ENCODE data around the gene DDB1.

Gene DDB1

DNA sequence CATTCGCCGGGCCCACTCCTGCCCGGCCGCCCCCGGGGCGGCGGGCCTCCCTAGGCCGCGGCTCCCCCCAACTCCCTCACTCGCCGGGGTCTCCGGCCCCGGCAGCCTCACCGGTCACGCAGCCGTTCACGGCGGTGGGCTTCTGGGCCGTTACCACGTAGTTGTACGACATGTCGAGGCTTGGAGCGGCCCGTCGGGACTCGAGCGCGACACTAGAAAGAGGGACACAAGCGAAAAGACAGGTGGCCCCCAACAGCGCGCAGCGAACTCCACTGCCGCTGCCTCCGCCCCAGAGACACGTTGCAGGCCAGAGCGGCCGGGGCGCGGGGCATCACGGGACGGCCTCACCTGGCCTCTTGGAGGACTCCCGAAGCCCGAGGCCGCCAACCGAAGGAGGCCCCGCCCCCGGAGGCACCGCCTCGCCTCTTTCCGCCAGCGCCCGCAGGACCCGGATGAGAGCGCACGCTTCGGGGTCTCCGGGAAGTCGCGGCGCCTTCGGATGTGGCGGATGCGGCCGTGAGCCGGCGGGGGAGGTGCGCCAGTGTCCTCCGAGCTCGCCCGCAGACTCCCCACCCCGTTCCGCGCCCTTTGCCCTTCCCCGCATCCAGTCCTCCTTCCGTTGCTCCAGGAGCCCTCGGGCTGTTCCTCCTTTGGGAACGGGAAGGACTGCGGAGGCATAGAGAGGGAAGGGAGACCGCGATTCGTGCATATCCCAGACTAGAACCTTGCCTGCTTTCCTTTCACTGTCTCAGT, at the start of gene DDB1, which contains the start of gene TKFC:
Gene DDB1 (minus strand): TSS at position 309 of the 753 bp plus-strand sequence. CDS start 137 bp downstream, at position 172.
Gene TKFC (plus strand): TSS at position 432 of the 753 bp plus-strand sequence. CDS start 1,501 bp downstream, outside the sequence.
- DNase-seq (ENCODE audit: low spot score), result peak; percentile 80

DNA sequence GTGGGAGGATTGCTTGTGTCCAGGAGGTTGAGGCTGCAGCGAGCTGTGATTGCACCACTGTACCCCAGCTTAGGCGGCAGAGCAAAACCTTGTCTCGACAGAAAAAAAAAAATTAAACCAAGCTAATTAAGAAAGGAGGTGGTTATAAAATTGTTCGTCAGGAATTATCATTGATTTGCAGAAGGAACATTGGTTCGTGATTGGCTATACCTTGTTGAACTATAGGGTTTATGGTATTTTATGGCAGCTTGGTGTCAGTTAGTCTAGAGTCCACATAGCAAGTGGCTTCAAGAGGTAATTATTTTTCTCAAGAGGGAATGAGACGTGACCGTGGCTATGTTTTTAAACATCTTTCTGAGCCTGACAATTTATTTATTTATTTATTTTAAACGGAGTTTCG, 48.0 kb upstream of the DDB1 start:
- DNase-seq (ENCODE audit: low spot score), result no peak

DNA sequence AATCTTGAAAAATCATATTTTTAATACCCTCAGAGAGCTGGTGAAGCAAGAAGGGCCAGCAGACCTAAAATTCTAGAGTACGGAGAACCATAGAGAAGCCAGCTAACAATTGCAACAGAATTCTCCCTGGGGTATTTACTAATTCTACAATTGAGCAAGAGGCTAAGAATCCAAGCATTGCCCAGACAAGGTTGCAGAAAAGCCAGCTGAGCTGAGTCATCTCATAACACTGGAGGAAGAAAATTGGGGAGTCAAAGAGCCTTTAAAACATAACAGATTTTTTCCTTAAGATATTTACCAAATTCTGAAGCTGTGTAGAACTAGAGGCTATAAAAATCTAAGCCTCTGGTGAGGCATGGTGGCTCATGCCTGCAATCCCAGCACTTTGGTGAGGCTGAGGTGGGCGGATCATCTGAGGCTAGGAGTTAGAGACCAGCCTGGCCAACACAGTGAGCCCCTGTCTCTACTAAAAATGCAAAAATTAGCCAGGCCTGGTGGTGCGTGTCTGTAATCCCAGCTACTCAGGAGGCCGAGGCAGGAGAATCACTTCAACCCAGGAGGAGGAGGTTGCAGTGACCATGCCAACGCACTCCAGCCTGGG, 45.9 kb upstream of the DDB1 start:
- no peak for DNase-seq (ENCODE audit: low spot score)

DNA sequence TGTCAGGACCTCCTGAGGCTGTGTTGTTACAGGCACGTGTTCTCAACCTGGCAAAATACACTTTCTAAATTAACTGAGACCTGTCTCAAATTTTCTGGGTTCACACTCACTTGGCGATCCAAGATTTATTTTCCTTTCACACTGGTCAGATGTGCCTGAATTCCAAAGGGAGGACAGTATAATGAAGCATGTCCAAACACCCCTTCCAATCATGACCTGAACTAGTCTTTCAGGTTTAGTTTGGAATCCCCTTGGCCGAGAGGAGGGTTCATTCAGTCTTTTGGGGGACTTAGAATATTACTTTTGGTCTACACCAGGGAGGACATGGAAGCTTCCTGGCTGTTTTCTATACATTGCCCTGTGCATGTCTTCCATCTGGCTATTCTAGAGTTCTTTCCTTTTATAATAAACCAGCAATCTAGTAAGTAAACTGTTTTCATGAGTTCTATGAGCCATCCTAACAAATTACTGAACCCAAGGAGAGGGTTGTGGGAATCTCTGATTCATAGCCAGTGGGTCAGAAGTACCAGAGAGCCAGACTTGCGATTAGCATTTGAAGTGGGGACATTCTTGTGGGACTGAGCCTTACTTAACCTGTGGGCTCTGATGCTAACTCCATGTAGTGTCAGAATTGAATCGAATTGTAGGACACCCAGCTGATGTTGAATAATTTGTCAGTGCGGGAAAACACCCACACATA, 44.7 kb upstream of the DDB1 start:
- no peak for DNase-seq (ENCODE audit: low spot score)

DNA sequence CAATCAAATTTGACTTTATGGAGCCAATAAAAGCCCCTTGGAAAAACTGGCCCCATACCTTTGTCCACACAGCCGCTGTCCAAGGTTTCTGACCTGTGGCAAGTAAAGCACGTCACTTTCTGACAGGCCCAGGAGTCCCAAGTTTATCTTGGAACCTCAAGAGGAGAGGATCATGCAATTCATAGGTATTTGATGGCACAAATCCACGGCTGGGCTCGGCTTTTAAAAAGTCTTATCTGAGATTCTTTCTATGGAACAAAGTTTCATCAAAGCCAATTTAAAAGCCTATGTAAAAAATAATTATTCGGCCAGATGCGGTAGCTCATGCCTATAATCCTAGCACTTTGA, 42.8 kb upstream of the DDB1 start:
- no peak for DNase-seq (ENCODE audit: low spot score)

DNA sequence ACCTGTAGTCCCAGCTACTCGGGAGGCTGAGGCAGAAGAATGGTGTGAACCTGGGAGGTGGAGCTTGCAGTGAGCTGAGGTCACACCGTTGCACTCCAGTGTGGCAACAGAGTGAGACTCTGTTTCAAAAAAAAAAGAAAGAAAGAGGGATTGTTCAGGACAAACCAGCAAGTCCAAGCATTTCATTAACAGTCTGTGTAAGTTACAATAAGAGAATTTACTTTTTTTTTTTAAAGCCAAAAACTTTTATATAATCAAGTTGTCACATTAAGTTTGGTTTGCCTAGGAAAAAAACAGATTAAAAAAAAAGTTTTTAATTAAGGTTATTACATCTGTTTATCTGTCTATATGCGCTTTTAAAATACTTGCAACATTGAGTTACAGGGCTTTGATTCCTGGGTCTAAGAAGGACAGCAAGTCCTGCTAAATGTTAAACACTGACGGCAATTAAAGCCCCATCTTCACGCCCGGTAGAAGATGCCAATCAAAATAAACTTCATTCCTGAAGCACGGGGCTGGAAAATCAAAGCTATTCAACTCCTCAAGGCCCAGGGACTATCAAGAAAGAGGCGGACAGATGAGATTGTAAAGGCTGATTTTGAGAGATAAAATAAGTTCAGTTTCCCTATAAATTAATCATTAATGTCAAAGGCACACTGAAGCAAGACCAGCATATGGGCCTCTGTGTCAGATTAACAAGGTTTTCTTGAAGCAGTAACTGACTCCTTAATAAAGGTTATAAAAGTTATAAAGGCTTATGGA, 39.9 kb upstream of the DDB1 start:
- no peak for DNase-seq (ENCODE audit: low spot score)

DNA sequence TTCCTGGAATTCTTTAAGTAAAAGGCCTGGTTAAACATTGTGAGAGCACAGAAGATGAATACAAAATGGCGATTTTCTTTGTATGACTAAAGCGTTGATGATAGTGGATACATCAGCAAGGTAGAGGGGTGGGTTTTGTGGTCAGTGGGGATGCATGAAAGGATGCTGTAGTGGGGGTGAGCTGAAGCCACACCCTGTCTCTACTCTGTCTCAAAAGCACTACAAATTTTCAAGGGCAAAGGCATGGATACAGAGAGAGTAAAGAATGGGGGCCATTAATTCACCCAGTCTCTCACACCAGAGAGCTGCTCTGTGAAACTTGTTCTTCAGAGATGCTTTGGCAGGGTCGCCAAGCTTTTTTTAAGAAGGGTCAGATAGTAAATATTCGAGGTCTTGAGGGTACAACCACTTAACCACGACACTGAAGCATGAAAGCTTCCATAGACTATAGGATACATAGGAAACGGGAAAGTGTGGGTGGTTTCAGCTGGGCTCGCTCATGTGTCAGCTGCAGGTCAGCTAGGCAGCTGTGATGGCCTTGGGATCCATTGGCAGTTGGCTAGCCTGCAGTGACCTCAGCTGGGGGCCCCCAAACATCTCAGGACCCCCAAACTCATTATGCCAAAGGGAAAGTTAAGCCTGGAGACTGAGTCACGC, 37.6 kb upstream of the DDB1 start:
- DNase-seq (ENCODE audit: low spot score), result no peak

DNA sequence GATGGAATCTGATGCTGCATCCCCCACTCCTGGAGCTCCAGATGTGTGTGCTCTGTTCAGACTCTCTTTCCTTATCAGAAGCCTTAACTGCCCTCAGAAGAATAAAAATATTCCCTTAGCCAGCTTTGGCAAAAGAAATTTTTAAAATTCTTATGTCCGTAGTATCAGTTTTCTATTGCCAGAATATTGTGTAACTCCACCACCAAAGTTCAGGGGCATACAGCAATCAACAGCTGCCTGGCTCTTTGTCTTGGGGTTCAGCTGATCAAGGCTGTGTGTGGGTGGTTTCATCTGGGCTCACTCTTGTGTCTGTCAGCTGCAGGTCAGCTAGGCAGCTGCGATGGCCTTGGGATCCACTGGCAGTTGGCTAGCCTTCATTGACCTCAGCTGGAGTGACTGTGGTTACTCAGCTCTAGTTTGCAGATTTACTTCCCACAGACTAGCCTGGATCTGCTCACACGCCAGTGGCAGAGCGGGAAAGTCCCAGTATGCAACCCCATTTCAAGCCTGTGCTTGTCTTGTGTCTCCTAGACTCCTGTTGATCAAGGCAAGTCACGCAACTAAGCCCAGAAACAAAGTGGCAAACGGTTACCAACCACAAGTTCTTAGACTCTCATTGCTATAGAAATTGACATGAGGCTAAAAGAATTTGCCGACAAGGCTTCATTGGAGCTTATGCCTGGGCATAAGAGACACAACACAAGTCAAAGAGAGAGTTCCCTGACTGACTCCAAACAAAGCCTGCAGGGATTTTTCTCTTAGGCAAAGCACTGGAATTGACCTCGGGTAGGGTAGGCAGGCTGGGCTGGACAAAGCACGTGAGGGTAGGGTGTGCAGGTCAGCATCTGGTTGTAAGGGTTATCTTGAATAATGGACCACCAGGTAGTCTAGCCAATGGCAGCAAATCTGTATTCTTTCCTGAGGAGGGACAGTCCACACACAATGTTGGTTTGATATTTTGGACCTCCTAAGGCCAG, 36.8 kb upstream of the DDB1 start:
- DNase-seq (ENCODE audit: low spot score), result peak; percentile 31

DNA sequence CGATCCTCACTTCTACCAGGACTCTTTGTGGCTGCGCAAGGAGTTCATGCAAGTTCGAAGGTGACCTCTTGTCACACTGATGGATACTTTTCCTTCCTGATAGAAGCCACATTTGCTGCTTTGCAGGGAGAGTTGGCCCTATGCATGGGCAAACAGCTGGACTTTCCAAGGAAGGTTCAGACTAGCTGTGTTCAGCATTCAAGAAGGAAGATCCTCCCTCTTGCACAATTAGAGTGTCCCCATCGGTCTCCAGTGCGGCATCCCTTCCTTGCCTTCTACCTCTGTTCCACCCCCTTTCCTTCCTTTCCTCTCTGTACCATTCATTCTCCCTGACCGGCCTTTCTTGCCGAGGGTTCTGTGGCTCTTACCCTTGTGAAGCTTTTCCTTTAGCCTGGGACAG, 35.7 kb upstream of the DDB1 start:
- DNase-seq (ENCODE audit: low spot score), result no peak

DNA sequence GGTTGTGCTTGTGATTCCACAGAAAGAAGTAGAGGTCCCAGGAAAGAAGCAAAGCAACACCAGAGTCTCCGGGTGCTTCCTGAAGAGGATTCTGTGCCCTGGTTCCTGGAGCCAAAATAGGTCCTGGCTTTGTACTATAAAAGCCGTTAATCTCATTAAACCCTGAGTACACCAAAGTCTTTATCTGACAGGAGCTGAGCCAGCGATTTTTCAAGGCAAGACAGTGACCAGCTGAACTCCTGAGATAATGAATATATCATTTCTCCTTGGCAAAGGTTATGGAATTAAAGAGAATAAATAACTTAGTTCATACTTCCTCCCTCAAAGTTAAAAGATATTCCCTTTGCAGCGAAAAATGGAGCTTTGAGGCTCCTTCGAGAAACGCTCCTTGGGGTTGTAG, 34.5 kb upstream of the DDB1 start:
- no peak for DNase-seq (ENCODE audit: low spot score)

DNA sequence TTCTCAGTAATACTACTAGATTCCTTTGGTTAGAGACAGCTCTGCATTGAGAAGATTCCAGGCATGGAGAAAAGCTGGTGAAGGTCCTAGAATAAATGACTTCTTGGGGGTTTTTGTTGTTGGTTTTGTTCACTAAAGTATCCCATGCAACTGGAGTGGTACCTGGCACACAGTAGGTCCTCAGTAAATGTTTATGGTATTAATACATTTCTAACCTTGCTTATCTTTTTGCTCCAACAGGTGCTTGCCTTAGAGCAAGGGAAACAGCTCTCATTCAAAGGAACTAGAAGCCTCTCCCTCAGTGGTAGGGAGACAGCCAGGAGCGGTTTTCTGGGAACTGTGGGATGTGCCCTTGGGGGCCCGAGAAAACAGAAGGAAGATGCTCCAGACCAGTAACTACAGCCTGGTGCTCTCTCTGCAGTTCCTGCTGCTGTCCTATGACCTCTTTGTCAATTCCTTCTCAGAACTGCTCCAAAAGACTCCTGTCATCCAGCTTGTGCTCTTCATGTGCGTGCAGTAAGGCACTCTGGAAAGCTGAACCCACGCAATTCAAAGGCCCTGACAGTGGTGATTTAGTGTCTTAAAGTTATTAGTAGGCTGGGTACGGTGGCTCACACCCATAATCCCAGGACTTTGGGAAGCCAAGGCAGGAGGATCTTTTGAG, 31.2 kb upstream of the DDB1 start:
- no peak for DNase-seq (ENCODE audit: low spot score)

DNA sequence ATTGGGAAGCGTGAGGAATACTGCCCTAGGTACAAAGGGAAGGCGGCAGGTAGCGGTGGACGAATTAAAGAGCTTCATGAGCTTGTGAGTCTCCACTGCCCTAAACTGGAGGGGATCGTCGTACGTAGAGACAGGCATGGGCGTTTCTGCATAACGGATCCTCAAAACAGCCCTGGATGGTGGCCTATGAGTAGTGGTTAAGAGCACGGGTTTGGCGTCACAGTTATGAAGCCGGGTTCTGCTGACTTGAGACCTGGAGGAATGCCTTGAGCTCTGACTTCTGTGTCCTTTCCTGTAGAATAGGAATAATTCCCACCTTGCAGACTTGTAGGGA, 29.6 kb upstream of the DDB1 start:
- DNase-seq (ENCODE audit: low spot score), result no peak

DNA sequence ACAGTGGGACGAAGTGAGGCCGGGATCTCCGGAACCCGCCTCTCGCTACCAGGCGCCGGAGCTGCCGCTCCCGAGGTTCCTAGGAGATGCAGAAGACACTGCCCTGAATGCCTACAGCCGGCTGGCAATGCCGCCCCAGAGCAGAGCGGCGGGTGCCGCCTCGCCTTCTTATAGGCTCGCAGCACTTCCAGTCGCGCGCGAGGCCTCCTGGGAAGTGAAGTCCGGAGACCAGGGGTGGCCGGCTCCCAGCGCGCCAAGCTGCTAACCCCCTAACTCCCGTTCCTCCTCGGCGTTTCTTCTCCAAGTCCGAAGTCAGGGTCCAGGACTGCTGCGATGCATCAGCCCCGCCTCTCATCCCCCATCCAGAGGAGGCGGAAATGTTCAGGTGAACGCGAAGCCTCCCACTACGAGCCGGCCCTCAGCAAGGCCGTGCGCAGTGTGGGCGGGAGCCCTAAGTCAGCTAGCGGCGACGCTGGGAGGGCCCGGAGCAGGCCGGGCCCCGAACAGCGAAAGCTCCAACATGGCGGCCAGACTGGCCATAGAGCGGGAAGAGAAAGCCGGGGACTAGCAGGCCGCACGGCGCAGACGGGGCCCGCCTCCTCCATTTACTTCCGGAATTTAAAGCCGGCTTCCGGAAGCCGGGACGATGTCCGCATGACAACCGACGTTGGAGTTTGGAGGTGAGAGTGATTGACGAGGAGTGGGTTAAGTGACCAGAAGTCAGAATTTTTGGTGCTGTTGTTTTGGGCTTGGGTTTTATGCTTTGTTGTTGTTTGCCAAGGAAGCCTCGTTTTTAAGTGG, 29.0 kb upstream of the DDB1 start, which contains the start of the genes CYB561A3 and TMEM138:
Gene CYB561A3 (minus strand): TSS at position 142 of the 801 bp plus-strand sequence. CDS start 5,169 bp downstream, outside the sequence.
Gene TMEM138 (plus strand): TSS at position 634 of the 801 bp plus-strand sequence. CDS start 2,017 bp downstream, outside the sequence.
- DNase-seq (ENCODE audit: low spot score), result peak; percentile 93

DNA sequence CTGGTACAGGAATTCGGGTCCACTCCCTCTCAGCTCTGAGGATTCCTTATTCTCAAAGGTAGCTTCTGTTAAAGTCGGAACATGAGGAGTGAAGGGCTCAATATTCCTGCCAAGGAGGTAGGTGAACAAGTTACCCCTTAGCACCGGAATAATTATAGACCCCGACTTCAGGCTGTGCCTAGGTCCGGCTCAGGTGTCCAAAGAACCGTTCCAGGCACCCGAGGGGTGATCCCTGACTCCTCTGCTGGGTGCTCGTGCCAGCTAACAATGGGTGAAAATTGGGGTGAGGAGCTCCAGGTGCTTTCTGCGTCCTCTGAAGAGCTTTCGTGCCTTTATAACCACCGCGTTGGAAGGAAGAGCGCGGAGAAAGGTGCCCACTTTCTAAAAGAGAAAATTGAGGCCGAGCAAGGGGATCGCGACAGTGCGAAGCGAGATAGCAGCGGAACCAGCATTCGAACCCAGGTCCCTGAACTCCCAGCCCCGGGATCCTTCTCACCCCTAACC, 28.4 kb upstream of the DDB1 start:
- peak; percentile 17 for DNase-seq (ENCODE audit: low spot score)

DNA sequence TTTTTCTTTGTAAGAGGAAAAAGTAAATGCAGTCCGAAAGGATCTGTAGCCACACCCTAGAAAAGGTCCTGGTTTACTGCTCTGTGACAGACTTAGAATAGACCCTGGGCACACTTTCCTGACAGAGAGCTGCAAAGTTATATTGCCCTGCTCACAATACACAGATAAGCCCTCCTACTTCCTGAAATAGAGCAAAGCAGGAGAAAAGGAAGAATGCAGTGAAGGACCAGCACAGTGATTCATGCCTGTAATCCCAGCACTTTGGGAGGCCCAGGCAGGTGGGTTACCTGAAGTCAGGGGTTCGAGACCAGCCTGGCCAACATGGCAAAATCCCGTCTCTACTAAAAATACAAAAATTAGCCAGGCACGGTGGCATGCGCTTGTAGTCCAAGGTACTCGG, 26.6 kb upstream of the DDB1 start:
- DNase-seq (ENCODE audit: low spot score), result no peak

DNA sequence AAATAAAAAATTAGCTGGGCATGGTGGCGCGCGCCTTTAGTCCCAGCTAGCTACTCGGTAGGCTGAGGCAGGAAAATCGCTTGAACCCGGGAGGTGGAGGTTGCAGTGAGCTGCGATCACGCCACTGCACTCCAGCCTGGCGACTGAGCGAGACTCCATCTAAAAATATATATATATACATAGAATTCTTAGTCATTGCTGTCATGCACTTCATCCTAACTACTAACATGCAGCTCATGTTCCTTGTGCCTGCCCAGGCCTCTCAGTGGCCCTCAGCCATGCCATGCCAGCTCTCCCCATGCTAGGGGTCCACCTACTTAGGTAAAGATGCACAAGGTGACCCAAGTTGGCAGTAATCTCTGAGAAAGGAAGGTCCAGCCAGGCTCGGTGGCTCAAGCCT, 25.7 kb upstream of the DDB1 start:
- no peak for DNase-seq (ENCODE audit: low spot score)

DNA sequence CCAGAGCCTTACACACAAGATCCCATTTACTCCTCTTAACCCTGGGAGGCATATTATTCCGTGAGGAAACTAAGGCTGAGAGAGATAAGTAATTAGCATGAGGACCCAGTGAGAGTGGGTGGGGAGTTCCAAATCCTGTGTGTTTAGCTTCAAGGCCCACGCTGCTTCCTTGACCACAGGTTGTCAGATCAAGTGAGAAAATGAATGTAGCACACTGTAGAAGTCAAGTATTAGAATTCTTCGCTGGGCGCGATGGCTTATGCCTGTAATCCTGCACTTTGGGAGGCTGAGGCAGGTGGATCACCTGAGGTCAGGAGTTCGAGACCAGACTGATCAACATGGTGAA, 25.0 kb upstream of the DDB1 start:
- DNase-seq (ENCODE audit: low spot score), result no peak

DNA sequence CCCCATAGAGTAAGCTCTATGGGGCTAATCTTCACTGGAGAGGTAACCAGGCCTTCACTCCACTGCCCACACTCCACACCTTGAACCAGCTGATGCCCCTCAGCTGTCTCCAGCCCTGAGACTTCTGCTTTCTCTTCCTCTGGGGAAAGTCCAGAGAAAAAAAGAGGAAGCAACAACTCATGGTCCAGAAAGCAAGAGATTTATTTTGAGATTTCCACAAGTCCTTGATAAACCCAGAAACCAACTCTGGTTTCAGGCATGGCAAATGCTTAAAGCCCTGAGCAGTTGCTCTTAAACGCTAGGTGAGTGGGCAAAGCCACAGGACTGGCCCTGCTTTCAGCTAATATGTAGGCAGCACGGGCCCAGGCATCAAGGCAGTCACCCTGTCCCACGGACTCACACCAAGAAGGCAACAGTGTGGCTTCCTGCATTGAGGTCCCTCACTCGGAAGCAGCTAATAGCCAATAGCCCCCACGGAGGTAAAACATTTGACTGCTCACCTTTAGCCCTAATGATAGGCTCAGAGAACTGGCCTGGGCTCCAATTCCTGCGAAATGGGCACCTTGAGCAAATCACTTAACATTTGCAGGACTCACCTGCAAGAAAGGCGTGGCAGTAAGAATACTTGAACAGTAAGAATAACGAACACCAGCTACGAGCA, 24.5 kb upstream of the DDB1 start:
- DNase-seq (ENCODE audit: low spot score), result peak; percentile 78

Data from pons (tissue), 1 donor.